DMS153 treated with DMSO at 0.1 percent for 48 hours (cell line): Measurements from ENCODE around the gene CTBP2.
"Not testable (repeated sequence)": the region's sequence is repeated elsewhere in the genome, so short reads cannot be mapped to it uniquely, and the experiment has no call there.

Experiments used
- DNase-seq: peaks from one replicate; lab custom pipeline; 2025; ENCODE audit not compliant: unreplicated experiment; lab: John Stamatoyannopoulos, UW

Gene CTBP2

DNA sequence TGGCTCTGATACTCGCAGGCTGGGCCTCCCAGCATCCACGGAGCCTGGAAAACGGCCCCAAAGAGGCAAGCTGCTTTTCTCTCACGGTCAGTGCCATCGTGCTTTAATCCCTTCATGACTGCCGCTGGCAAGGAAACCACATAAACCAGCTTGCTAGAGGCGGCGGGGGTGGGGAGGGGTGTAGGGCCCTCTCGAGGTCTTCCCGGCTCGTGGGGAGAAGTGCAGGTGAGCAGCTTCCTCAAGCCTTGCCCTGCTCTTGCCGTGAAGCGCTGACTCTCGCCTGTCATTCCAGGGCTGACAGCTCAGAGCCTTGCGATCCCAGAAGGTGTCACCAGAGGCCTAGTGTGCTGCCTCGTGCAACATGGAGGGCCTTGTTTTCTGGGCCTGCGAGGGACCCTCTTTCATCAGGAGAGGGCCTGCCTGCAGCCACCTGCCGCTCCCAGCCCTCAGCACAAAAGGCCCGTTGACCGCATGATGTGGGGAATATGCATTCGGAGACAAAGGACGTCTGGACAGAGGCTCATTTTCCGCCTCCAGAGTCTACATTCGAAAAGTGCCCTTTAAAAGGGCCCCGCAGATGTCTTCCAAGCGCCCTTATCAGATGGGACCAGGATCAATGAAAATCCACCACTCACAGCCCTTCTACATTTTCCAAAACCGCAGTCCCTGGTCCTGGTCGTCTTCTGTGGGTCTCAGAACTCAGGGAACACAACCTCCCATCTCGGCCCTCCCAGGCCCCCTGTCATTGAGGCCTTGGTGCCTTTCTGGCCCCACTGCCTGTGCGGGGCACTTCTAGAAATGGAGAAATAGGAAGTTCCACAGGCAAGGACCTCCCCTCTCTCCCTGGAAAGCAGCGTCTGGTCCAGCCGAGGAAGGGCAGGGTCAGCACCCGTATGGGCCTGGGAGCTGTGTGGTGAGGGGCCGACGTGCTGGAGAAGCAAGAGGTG is 159.7 kb downstream of the CTBP2 start:
- DNase-seq = no peak

- no peak for DNase-seq
Observed at GRCh38 chr10:124999433-125000365, 160.7 kb downstream of the CTBP2 start.

DNA sequence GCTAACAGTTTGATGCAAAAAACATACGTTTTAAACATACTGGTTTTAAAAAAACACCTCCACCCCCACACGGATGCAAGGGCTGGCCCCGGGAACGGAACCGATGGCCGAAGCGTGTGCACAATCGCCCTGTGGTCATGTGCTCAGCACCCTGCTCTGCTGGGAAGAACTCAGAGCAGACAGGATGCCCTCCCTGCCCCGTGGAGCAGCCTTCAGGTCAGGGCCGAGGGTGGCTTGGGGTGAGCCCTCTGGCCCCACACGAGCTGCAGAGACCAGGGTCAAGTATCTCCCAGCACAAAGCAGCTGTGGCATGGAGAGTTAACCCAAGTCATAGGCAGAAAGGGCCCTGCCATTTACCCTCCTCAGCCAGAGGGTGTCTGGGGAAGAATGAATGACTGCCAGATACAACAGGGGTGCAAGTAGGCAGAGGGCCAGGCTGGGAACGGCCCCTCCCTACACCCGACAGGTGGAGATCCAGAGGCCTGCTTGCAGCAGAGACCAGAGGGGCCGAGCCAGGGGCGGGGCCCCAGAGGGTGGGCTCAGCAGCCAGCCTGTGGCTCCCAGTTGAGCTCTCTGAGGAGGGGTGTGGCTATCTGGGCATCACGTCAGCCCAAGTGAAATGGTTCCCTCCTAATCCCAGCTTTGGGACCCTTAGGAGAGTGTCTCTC is 161.6 kb downstream of the CTBP2 start:
- no peak for DNase-seq

DNA sequence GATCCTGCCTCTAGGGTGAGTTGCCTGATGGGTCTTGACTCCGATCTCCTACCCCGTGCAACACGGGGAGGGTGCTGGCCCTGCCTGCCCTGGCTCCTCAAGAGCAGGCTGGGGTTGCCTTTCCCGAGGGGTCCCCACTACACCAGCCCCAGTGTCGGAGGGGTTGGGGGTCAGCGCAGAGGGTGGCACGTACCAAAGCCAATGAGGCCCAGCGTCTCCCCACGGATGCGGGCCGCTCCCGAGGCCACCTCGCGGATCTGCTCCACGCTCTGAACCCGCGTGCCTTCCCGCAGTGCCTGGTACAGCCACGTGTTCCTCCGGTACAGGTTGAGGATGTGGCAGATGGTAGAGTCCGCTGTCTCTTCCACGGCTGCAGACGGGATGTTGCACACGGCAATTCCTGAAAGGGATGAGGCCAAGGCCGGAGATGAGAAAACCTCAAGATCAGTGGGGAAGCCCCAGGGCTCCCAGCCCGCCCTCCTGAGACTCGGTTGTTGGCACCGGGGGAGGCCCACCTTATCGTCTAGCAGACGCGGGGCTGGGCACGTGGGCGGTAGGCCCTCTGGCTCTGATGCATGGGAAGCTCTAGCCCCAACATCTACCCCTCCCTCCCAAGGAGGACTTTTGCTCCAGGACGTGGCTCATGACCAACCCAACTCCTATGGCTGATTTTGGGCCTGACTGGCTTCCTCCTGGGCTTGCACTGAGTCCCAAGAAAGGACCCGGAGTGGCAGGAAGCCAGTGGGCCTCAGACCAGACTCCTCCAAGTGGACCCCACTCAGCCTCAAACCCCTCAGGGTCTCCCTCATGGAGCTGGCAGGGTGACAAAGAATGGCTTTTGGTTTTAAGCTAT is 162.4 kb downstream of the CTBP2 start:
- DNase-seq = no peak

DNA sequence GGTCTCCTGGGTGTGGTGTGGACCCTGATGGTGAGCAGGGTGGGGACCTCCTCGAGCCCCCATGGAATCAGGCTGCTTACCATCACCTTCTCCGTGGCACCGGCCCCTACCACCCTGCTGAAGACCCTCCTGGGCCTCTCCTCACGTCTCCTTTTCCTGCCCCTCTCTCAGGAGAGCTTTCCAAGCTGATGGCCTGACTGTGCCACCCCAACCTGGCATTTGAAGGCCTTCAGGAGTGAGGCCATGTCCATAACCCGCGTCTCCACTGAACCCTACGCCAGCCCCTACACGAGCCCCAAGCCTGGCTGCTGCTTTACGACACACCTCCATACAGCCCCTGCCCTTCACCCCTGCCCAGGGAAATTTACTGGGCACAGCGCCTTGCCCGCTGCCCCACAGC is 163.1 kb downstream of the CTBP2 start:
- DNase-seq = no peak

GRCh38 chr10:124996854-124997215 is 163.5 kb downstream of the CTBP2 start:
- DNase-seq = no peak

- no peak for DNase-seq
Observed at GRCh38 chr10:124996127-124996853, 164.1 kb downstream of the CTBP2 start.

DNA sequence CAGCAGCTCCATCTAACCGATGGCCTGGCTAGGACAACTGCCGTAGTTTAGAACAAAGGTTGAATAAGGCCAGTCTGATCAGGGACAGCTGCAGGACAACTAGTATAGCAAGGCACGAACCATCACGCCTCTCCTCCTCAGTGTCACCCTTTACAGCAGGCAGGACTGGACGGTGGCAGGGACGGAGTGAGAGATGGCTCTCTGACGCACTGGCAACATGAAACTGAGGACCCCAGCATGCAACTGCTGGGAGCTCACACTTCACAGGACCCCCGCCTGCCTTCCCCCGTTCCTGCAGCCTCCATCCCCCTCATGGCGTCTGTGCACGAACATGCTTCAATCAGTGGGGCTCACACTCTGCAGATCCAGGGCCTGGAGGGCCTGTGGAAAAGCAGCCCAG is 164.8 kb downstream of the CTBP2 start:
- DNase-seq = no peak

DNA sequence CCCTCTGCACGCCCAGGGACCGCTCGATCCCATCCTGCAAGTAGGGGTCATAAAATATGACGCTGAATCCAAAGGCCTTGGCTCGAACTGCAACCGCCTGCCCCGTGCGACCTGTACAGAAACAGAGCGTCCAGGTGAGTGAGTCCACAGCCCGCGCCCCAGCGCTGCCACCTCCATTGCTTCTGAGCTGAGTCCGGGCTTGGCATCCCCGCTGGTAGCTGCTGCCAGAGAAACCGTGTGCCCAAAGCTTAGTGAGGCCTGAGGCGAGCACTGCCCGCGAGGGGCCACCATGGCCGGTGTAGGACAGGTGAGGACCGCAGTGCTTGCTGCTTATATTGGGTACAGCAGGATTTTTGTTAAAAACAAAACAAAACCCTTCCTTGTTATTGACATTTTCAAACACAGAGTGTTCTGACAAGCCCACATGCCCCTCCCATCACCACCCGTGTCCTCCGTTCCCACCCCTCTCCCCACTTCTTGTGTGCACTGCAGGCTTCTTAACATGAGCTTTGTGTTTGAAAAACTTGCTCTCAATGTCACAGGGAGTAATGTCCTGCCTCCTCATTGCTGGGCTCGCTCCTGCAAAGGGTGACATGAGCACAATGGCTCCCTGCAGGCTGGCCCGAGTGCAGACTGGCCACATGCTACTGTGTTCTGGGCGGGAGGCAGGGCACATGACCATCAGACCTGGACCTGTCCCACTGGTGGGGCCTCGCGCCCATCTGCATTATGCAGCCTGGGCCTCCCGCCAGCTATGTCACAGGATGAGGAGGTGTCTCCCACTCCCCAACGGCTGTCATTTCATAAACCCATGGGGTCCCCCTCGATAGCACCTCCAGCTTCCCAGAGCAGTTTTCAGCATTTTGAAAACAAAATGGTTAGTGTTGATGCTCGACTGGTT is 165.5 kb downstream of the CTBP2 start:
- no peak for DNase-seq

- DNase-seq = no peak
Observed at GRCh38 chr10:124993736-124994451, 166.5 kb downstream of the CTBP2 start.

DNA sequence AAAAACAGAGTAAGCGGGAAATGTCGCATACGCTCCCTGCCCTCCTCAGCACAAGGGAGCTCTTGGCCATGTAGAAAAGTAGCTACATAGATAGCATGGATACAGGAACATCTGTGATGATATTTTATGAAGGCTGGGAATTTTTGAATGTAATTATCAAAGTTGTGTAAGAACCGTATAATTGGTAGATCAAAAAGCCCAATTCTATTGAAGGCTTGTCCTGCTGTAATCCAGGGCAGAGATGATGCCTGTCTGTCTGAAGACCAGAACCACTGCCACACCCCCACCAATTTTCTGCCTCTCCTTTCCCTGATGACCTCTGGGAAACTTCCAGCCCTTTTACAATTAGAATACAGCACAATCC is 167.0 kb downstream of the CTBP2 start:
- no peak for DNase-seq

- DNase-seq = no peak
Observed at GRCh38 chr10:124992462-124993344, 167.7 kb downstream of the CTBP2 start.

- DNase-seq = no peak
Observed at GRCh38 chr10:124991835-124992234, 168.5 kb downstream of the CTBP2 start.

DNA sequence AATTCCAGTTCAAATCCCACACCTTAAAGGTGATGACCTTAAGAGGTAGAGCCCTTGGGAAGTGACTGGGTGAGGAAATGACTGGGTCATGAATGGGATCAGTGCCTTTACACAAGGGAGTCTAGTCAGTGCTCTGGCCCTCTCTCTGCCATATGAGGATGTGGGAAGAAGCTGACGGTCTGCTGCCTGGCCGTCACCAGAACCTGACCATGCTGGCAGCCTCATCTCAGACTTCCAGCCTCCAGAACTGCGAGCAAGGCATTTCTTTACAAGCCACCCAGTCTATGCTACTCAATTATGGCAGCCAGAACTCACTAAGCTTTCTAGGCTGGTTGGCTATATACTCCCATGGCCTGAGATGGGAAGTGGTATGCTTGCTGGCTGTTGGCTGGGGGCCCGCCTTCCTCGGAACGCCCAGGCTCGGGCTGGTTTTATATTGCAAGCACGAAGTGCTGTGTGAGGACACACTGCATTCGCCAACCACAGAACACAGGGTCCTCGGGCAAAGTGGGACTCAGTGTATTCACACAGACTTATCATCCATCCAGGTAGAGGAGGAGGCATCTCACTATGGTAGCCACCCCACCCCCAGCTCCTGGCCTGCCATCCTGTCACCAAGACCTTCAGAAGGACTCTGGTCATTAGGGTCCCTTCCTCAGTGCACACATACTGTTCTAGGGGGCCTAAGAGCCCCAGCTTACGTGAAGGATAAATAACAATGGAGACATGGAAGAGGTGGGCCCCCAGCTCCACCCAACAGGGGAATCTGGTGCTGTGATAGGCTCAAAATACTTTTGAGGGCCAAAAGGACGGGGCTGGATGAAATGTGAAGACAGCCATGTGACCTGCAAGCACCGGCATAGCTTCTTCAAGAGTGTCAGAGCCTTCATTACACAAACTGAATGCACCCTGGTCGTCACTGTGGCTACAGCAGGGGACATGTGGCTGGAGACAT is 169.4 kb downstream of the CTBP2 start:
- DNase-seq = no peak

- DNase-seq = no peak
Observed at GRCh38 chr10:124989526-124989925, 170.8 kb downstream of the CTBP2 start.

DNA sequence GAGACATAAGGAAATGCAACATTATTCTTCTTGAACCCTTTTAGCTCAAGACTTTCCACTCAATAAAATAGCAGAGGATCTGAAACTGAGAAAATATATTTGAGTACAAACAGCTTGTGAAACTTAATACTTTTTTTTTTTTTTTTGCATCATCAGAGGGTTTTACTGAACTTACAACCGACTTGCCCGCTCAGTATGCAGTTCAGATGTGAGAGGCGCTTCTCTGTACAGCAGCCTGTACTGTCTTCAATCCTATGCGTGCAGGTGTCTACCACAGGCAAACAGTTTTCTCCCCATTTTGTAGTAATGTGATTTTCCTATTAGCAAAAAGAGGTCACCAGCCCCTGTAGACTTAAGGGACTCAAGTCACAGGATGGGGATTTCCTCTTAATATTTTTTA is 171.6 kb downstream of the CTBP2 start:
- DNase-seq = not testable (repeated sequence)
